ENCODE data around the gene CRYGD. TPM values are rescaled to one million over a fixed set of nuclear protein-coding genes. Genes with fewer than 3 reads are reported as not detected.

CRYGD gene
- total RNA-seq, 1 donor from 2014 or later, result not detected

DNA sequence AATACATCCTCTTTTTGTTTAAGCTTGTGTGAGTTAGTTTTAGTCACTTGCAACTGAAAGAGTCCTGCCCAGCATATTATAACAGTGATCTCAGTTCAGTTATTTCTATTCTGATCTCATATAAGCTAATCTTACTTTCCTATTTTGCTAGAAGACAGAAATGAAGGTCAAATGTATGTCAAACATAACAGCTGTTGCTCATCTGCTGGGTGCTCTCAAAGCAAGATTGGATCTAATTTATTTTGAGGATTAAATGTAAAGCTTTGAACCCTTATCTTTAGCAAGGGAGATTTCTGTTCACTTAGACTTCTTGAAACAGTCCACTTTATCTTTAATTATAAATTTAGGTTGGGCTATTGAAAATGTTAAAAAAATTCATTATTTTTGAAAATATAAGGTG lies 31.2 kb downstream of the CRYGD start:
- no peak for TF ChIP-seq CTCF (IDR thresholded peaks at IDR 0.05; ENCODE audit: unreplicated experiment)
- no peaks in the 10 kb centered on the region for H3K27me3 Mint-ChIP-seq

DNA sequence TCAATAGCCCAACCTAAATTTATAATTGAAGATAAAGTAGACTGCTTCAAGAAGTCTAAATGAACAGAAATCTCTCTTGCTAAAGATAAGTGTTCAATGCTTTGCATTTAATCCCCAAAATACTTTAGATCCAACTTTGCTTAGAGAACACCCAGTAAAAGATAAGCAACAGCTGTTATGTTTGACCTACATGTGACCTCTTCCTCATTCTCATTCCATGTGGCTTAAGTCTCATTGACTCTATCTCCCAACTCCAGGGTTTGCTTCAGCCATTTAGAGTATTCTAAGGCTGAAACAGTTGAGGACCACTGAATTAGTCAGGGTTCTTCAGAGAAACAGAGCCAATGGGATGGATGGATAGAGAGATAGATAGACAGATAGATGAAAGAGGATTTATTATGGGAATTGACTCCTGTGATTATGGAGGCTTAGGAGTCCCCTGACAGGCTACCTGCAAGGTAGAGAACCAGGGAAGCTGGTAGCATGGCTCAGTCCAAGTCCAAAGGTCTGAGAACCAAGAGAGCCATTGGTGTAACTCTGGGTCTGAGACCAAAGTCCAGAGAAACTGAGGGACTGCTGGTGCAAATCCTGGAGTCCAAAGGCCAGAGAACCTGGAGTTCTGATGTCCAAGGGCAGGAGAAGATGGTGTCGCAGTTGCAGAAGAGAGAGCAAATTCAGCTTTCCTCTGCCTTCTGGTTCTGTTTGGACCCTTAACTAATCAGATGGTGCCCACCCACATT lies 32.1 kb downstream of the CRYGD start:
- no peak overlapping the region for H3K27ac Mint-ChIP-seq
- no peak for DNase-seq (ENCODE audit: low spot score, unreplicated experiment)
- H3K9me3 Mint-ChIP-seq (ENCODE audit: low read depth), result peaks cover 3% of the 10 kb centered on the region
- peaks cover 3% of the 10 kb centered on the region for H3K4me1 Mint-ChIP-seq (ENCODE audit: low read depth)
- no peak for TF ChIP-seq CTCF (IDR thresholded peaks at IDR 0.05; ENCODE audit: unreplicated experiment)
- no peaks in the 10 kb centered on the region for H3K27me3 Mint-ChIP-seq
- no peak overlapping the region for H3K4me3 Mint-ChIP-seq (ENCODE audit: low read depth)
- H3K36me3 Mint-ChIP-seq (ENCODE audit: insufficient read depth), result no peaks in the 10 kb centered on the region

More for the DNA sequence above, 31.2 kb downstream of the CRYGD start:
- Mint-ChIP-seq H3K27ac (no peak overlapping the region), H3K4me3 (ENCODE audit: low read depth) (no peak overlapping the region), H3K9me3 (ENCODE audit: low read depth) (peaks cover 3% of the 10 kb centered on the region), H3K4me1 (ENCODE audit: low read depth) (peaks cover 3% of the 10 kb centered on the region), H3K36me3 (ENCODE audit: insufficient read depth) (no peaks in the 10 kb centered on the region)
- no peak for DNase-seq (ENCODE audit: low spot score, unreplicated experiment)

- Mint-ChIP-seq H3K36me3 (ENCODE audit: insufficient read depth) (no peaks in the 10 kb centered on the region), H3K4me1 (ENCODE audit: low read depth) (peaks cover 3% of the 10 kb centered on the region), H3K9me3 (ENCODE audit: low read depth) (peaks cover 3% of the 10 kb centered on the region), H3K27me3 (no peaks in the 10 kb centered on the region), H3K27ac (no peak overlapping the region), H3K4me3 (ENCODE audit: low read depth) (no peak overlapping the region)
- TF ChIP-seq CTCF (IDR thresholded peaks at IDR 0.05; ENCODE audit: unreplicated experiment), result no peak
- no peak for DNase-seq (ENCODE audit: low spot score, unreplicated experiment)
These were observed 33.9 kb downstream of the CRYGD start for GRCh38 chr2:208090420-208090819.

- Mint-ChIP-seq H3K9me3 (ENCODE audit: low read depth) (peaks cover 9% of the 10 kb centered on the region), H3K36me3 (ENCODE audit: insufficient read depth) (no peaks in the 10 kb centered on the region), H3K4me1 (ENCODE audit: low read depth) (no peaks in the 10 kb centered on the region), H3K4me3 (ENCODE audit: low read depth) (no peak overlapping the region), H3K27me3 (no peaks in the 10 kb centered on the region), H3K27ac (no peak overlapping the region)
- DNase-seq (ENCODE audit: low spot score, unreplicated experiment), result no peak
- no peak for TF ChIP-seq CTCF (IDR thresholded peaks at IDR 0.05; ENCODE audit: unreplicated experiment)
These were observed 38.3 kb downstream of the CRYGD start for GRCh38 chr2:208086029-208086428.

DNA sequence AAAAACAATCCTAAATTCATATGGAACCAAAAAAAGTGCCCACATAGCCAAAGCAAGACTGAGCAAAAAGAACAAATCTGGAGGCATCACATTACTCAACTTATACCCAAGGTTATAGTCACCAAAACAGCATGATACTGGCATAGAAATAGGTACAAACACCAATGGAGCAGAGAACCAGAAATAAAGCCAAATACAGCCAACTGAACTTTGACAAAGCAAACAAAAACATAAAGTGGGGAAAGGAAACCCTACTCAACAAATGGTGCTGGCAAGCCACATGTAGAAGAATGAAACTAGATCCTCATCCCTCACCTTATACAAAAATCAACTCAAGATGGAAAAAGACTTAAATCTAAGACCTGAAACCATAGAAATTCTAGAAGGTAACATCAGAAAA lies 40.5 kb downstream of the CRYGD start:
- H3K4me3 Mint-ChIP-seq (ENCODE audit: low read depth), result no peak overlapping the region
- no peak for TF ChIP-seq CTCF (IDR thresholded peaks at IDR 0.05; ENCODE audit: unreplicated experiment)
- H3K27me3 Mint-ChIP-seq, result no peaks in the 10 kb centered on the region

More for the DNA sequence above, 40.5 kb downstream of the CRYGD start:
- Mint-ChIP-seq H3K27ac (no peak overlapping the region), H3K36me3 (ENCODE audit: insufficient read depth) (no peaks in the 10 kb centered on the region), H3K4me1 (ENCODE audit: low read depth) (peaks cover 1% of the 10 kb centered on the region), H3K9me3 (ENCODE audit: low read depth) (peaks cover 17% of the 10 kb centered on the region)
- no peak for DNase-seq (ENCODE audit: low spot score, unreplicated experiment)

Measured in progenitor cell of endocrine pancreas (in vitro differentiated cells).